Tibial nerve (tissue), 4 donors: ENCODE results near the gene INPP4B. TPM values are rescaled to one million over a fixed set of nuclear protein-coding genes. Genes with fewer than 3 reads are reported as not detected.

Experiments used
- DNase-seq, 2 donors: peaks; one replicate each; pipeline ENCODE4 v3.0.0-alpha.2; 2019; ENCODE audit warnings: low spot score in 2 of 2
- H3K27ac ChIP-seq, 4 donors: fragments of 200-600 bp; sonication (generic) in 3 of 4; one replicate each; pipeline ENCODE4 v1.5.1; 2017 to 2019; ENCODE audit warnings: mild to moderate bottlenecking in 1 of 4
- H3K27me3 ChIP-seq, 2 donors: fragments of 200-600 bp; sonication (generic) in 1 of 2; one replicate each; pipeline versions ENCODE4 v1.5.1 to v1.6.0; 2017 to 2019
- H3K36me3 ChIP-seq, 3 donors: fragments of 200-600 bp; sonication (generic); one replicate each; pipeline ENCODE4 v1.5.1; 2018 to 2019
- H3K4me1 ChIP-seq, 4 donors: fragments of 200-600 bp; sonication (generic) in 3 of 4; one replicate each; pipeline ENCODE4 v1.5.1; 2017 to 2019
- H3K4me3 ChIP-seq, 4 donors: fragments of 200-600 bp; sonication (generic) in 3 of 4; one replicate each; pipeline ENCODE4 v1.5.1; 2017 to 2019; ENCODE audit warnings: mild to moderate bottlenecking in 1 of 4, moderate library complexity in 1 of 4
- H3K9me3 ChIP-seq, 4 donors: fragments of 200-600 bp; sonication (generic) in 3 of 4; one replicate each; pipeline ENCODE4 v1.5.1; 2017 to 2019
- CTCF ChIP-seq, 5 experiments: fragments of 200-600 bp in 3 of 5; fragments of 450-650 bp in 2 of 5; sonication (generic) in 3 of 5; IDR thresholded peaks; one replicate each; pipeline ENCODE4 v1.5.1; 2016 to 2019; ENCODE audit warnings: antibody characterized with exemption in 5 of 5, mild to moderate bottlenecking in 3 of 5, moderate library complexity in 2 of 5
- EP300 ChIP-seq, 2 donors: sonication (generic); formaldehyde crosslinking; IDR thresholded peaks; one replicate each; pipeline ENCODE4 v1.6.1; 2017; ENCODE audit warnings: antibody characterized with exemption in 2 of 2, mild to moderate bottlenecking in 1 of 2
- POLR2A ChIP-seq, 2 donors: fragments of 450-650 bp; IDR thresholded peaks; one replicate each; pipeline ENCODE4 v1.6.1; 2017; ENCODE audit warnings: antibody characterized with exemption in 2 of 2, mild to moderate bottlenecking in 2 of 2, moderate library complexity in 2 of 2
- WGBS, 2 donors: methylation state at CpG; one replicate each; pipeline ENCODE4 v1.1.5; 2018; 5-methylcytosine and 5-hydroxymethylcytosine counted together
- total RNA-seq, 4 donors: library from RNA; depleted of rRNA; stranded (reverse); fragments of >200 nt; gene quantifications; one replicate each; pipeline ENCODE4 v1.1.0, GENCODE V29; 2016

The INPP4B gene
- total RNA-seq, 4 donors from 2014 or later: 16.3 to 32.4 (median 24.8) TPM

- H3K4me3 ChIP-seq: no peak overlapping the region
- H3K36me3 ChIP-seq: no peaks in the 10 kb centered on the region
- H3K4me1 ChIP-seq: no peaks in the 10 kb centered on the region
- H3K27me3 ChIP-seq: no peaks in the 10 kb centered on the region
- TF ChIP-seq CTCF (IDR thresholded peaks at IDR 0.05): no peak
- TF ChIP-seq EP300 (IDR thresholded peaks at IDR 0.05): no peak
- TF ChIP-seq POLR2A (IDR thresholded peaks at IDR 0.05): no peak
- peaks cover 0 to 14% (median 5%) of the 10 kb centered on the region in 4 donors for H3K9me3 ChIP-seq
- H3K27ac ChIP-seq: no peak overlapping the region
- DNase-seq: no peak
These were observed 248.0 kb downstream of the INPP4B start for GRCh38 chr4:142598132-142598531.

- H3K9me3 ChIP-seq: no peaks in the 10 kb centered on the region
- H3K27me3 ChIP-seq: no peaks in the 10 kb centered on the region
- H3K27ac ChIP-seq: no peak overlapping the region
- WGBS, 2 donors: 83 to 87% methylated on average over 3 of the region's 3 CpGs
- no peaks in the 10 kb centered on the region for H3K4me1 ChIP-seq
- H3K4me3 ChIP-seq: no peak overlapping the region
- no peak for DNase-seq
- H3K36me3 ChIP-seq: no peaks in the 10 kb centered on the region
- no peak for TF ChIP-seq CTCF (IDR thresholded peaks at IDR 0.05)
- TF ChIP-seq POLR2A (IDR thresholded peaks at IDR 0.05): no peak
- TF ChIP-seq EP300 (IDR thresholded peaks at IDR 0.05): no peak
These were observed 249.5 kb downstream of the INPP4B start for GRCh38 chr4:142596595-142596994.

DNA sequence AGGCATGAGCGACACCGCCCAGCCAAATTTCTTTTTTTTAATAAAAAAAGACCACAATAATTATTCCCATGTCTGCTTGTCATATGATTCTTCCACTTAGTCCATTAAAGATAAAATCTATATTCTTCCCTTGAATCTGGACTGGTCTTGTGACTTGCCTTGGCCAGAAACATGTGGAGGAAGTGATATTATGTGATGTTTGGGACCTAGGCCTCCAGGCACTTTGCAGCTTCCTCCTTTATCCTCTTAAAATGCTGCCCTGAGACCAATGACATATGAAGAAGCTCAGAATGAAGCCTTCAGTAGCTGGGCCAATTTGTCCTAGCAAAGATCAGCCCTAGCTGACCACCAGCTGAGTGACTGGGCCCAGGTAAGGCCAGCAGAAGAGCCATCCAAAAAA, 250.0 kb downstream of the INPP4B start:
- H3K27ac ChIP-seq: no peak overlapping the region
- no peaks in the 10 kb centered on the region for H3K36me3 ChIP-seq
- TF ChIP-seq EP300 (IDR thresholded peaks at IDR 0.05): no peak
- TF ChIP-seq CTCF (IDR thresholded peaks at IDR 0.05): no peak
- TF ChIP-seq POLR2A (IDR thresholded peaks at IDR 0.05): no peak
- WGBS, 2 donors: 93 to 100% methylated on average over 2 of the region's 2 CpGs
- no peak for DNase-seq
- no peak overlapping the region for H3K4me3 ChIP-seq
- H3K9me3 ChIP-seq: no peaks in the 10 kb centered on the region
- H3K27me3 ChIP-seq: no peaks in the 10 kb centered on the region
- no peaks in the 10 kb centered on the region for H3K4me1 ChIP-seq

- Histone ChIP-seq H3K27ac (no peak overlapping the region), H3K27me3 (no peaks in the 10 kb centered on the region), H3K36me3 (no peaks in the 10 kb centered on the region), H3K4me3 (no peak overlapping the region), H3K4me1 (no peaks in the 10 kb centered on the region), H3K9me3 (no peaks in the 10 kb centered on the region)
- no peak for TF ChIP-seq CTCF (IDR thresholded peaks at IDR 0.05)
- TF ChIP-seq POLR2A (IDR thresholded peaks at IDR 0.05): no peak
- TF ChIP-seq EP300 (IDR thresholded peaks at IDR 0.05): no peak
- no peak for DNase-seq
These were observed 250.8 kb downstream of the INPP4B start for GRCh38 chr4:142595222-142595871.

- Histone ChIP-seq H3K4me3 (no peak overlapping the region), H3K9me3 (peaks cover 0 to 5% (median 1%) of the 10 kb centered on the region in 4 donors), H3K27me3 (no peaks in the 10 kb centered on the region), H3K27ac (no peak overlapping the region), H3K36me3 (no peaks in the 10 kb centered on the region), H3K4me1 (no peaks in the 10 kb centered on the region)
- no peak for TF ChIP-seq CTCF (IDR thresholded peaks at IDR 0.05)
- no peak for TF ChIP-seq POLR2A (IDR thresholded peaks at IDR 0.05)
- no peak for TF ChIP-seq EP300 (IDR thresholded peaks at IDR 0.05)
- WGBS, 2 donors: 95 to 100% methylated on average over 1 of the region's 1 CpG
- DNase-seq: no peak
These were observed 260.7 kb downstream of the INPP4B start for GRCh38 chr4:142585411-142585810.
